GM12801 (cell line): Measurements from ENCODE around the gene IL10RA.

ENCODE experiments used
- CTCF ChIP-seq: IDR thresholded peaks from one replicate; pipeline ENCODE4 v1.5.1; 2011; ENCODE audit warnings: control low read depth; ENCODE audit not compliant: insufficient read length; ENCODE audit errors: extremely low read depth

IL10RA gene

GRCh38 chr11:117997823-117998579 is 11.8 kb downstream of the IL10RA start:
- no peak for TF ChIP-seq CTCF

- no peak for TF ChIP-seq CTCF
These were observed 12.6 kb downstream of the IL10RA start for GRCh38 chr11:117998664-117999353.

- TF ChIP-seq CTCF: no peak
These were observed 13.3 kb downstream of the IL10RA start for GRCh38 chr11:117999354-117999993.

GRCh38 chr11:118000067-118000849 is 14.1 kb downstream of the IL10RA start:
- no peak for TF ChIP-seq CTCF

GRCh38 chr11:118000850-118001228 is 14.6 kb downstream of the IL10RA start:
- no peak for TF ChIP-seq CTCF

GRCh38 chr11:118001494-118001971 is 15.3 kb downstream of the IL10RA start:
- TF ChIP-seq CTCF: no peak

GRCh38 chr11:118002010-118002540 is 15.9 kb downstream of the IL10RA start:
- no peak for TF ChIP-seq CTCF
